ENCODE measurements around the gene PPP1R36.
"Not testable (repeated sequence)": the region's sequence is repeated elsewhere in the genome, so short reads cannot be mapped to it uniquely, and the experiment has no call there.

PPP1R36 gene

GRCh38 chr14:64611358-64612020 lies 61.7 kb downstream of the PPP1R36 start:
- no peak overlapping the region for H3K27ac ChIP-seq (ENCODE audit: low read depth, low read length)
- no peaks in the 10 kb centered on the region for H3K36me3 ChIP-seq (ENCODE audit: control insufficient read depth in 1 of 2, insufficient read depth in 2 of 2, low read length in 2 of 2)
- no peak overlapping the region for H3K4me3 ChIP-seq (ENCODE audit: low read depth in 1 of 2, low read length in 2 of 2)
- H3K4me1 ChIP-seq (ENCODE audit: control insufficient read depth in 1 of 2, insufficient read depth in 2 of 2, low read length in 2 of 2): no peaks in the 10 kb centered on the region
- no peaks in the 10 kb centered on the region for H3K27me3 ChIP-seq (ENCODE audit: control insufficient read depth in 1 of 2, insufficient read depth in 2 of 2, low read length in 2 of 2)
- H3K9ac ChIP-seq (ENCODE audit: low read depth in 1 of 2, low read length in 2 of 2): no peak overlapping the region
- H3K9me3 ChIP-seq (ENCODE audit: control insufficient read depth in 1 of 2, low read length in 2 of 2): no peaks in the 10 kb centered on the region

DNA sequence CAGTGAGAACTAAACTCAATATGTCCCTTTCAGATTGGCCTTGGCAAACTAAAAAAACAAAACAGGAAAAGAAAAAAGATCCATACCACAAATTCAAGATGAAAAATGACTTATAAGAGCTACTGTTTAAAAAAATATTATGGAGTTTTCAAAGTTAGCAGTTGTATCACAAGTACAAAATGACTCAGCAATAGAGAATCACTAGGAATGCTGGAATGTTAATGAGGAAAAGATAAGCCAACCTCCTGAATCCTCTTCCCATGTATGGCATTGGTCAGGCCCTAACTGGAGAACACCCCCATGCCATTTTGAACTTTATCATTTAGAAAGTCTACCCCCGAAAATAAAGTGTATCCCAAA lies 62.2 kb downstream of the PPP1R36 start:
- H3K36me3 ChIP-seq (ENCODE audit: control insufficient read depth in 1 of 2, insufficient read depth in 2 of 2, low read length in 2 of 2): no peaks in the 10 kb centered on the region
- H3K9ac ChIP-seq (ENCODE audit: low read depth in 1 of 2, low read length in 2 of 2): no peak overlapping the region
- H3K4me3 ChIP-seq (ENCODE audit: low read depth in 1 of 2, low read length in 2 of 2): no peak overlapping the region
- no peak overlapping the region for H3K27ac ChIP-seq (ENCODE audit: low read depth, low read length)
- H3K27me3 ChIP-seq (ENCODE audit: control insufficient read depth in 1 of 2, insufficient read depth in 2 of 2, low read length in 2 of 2): no peaks in the 10 kb centered on the region
- H3K4me1 ChIP-seq (ENCODE audit: control insufficient read depth in 1 of 2, insufficient read depth in 2 of 2, low read length in 2 of 2): no peaks in the 10 kb centered on the region
- H3K9me3 ChIP-seq (ENCODE audit: control insufficient read depth in 1 of 2, low read length in 2 of 2): no peaks in the 10 kb centered on the region

DNA sequence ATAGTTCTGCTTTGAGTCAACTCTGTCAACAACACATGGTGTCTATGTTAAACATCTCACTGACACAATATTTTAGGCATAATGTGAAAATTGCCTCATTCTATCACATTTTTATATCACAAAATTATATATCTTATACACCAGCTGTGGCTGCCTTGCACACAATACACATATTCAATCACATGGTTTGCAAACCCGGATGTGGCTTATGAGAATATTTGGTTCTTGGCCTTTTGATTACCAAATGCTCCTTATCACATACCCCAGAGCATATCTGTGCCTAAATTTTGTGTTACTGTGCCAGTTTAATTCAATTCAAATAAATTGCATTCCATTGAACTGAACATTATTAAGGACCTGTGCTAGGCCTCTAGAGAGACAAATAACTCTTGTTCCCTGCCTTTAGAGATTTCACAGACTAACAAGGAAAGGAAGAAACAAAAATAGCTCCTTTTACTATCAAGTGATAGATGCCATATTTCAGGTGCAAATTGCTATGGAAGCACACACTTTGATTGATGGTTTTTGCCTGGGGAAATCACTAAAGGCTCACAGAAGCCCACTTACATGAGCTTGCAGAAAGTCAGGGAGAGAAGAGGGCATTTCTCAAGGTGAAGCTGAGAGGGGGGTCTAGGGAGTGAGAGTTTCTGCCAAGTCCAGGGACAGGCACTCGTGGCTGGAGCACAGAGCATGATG lies 63.4 kb downstream of the PPP1R36 start:
- no peaks in the 10 kb centered on the region for H3K4me1 ChIP-seq (ENCODE audit: control insufficient read depth in 1 of 2, insufficient read depth in 2 of 2, low read length in 2 of 2)
- no peak overlapping the region for H3K27ac ChIP-seq (ENCODE audit: low read depth, low read length)
- no peaks in the 10 kb centered on the region for H3K27me3 ChIP-seq (ENCODE audit: control insufficient read depth in 1 of 2, insufficient read depth in 2 of 2, low read length in 2 of 2)
- H3K36me3 ChIP-seq (ENCODE audit: control insufficient read depth in 1 of 2, insufficient read depth in 2 of 2, low read length in 2 of 2): no peaks in the 10 kb centered on the region
- no peak overlapping the region for H3K4me3 ChIP-seq (ENCODE audit: low read depth in 1 of 2, low read length in 2 of 2)
- no peaks in the 10 kb centered on the region for H3K9me3 ChIP-seq (ENCODE audit: control insufficient read depth in 1 of 2, low read length in 2 of 2)
- no peak overlapping the region for H3K9ac ChIP-seq (ENCODE audit: low read depth in 1 of 2, low read length in 2 of 2)

- Histone ChIP-seq H3K9ac (ENCODE audit: low read depth in 1 of 2, low read length in 2 of 2) (no peak overlapping the region), H3K27ac (ENCODE audit: low read depth, low read length) (no peak overlapping the region), H3K9me3 (ENCODE audit: control insufficient read depth in 1 of 2, low read length in 2 of 2) (no peaks in the 10 kb centered on the region), H3K4me1 (ENCODE audit: control insufficient read depth in 1 of 2, insufficient read depth in 2 of 2, low read length in 2 of 2) (no peaks in the 10 kb centered on the region), H3K4me3 (ENCODE audit: low read depth in 1 of 2, low read length in 2 of 2) (no peak overlapping the region), H3K36me3 (ENCODE audit: control insufficient read depth in 1 of 2, insufficient read depth in 2 of 2, low read length in 2 of 2) (no peaks in the 10 kb centered on the region), H3K27me3 (ENCODE audit: control insufficient read depth in 1 of 2, insufficient read depth in 2 of 2, low read length in 2 of 2) (no peaks in the 10 kb centered on the region)
Measured at GRCh38 chr14:64614166-64614565, 64.4 kb downstream of the PPP1R36 start.

DNA sequence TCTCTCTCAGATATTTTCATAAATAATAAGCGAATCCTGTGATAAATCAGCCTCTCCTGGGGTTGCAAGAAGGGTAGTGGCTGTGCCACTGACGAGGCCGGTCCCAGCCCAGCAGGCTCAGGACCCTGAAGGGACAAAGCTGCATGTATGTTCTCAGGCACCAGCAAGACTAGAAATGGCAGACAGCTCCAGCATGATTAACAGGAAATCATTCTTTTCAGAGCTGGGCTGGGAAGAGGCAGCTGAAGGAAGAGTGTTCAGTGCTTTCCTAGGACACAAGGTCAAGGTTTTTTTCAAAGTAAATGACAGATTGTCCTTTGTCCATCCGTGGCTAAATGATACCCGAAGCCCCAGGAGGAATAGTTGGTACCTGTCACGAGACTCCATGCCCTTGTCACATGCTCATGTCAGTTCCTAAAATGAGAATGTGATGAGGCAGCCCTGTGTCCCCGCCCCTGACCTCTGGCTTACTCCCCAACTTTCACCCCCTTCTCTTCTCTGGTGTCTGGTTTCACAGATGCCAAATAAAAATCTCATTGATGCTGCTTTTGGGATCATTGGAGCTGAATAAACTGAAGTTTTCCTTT lies 65.1 kb downstream of the PPP1R36 start:
- no peaks in the 10 kb centered on the region for H3K36me3 ChIP-seq (ENCODE audit: control insufficient read depth in 1 of 2, insufficient read depth in 2 of 2, low read length in 2 of 2)
- no peaks in the 10 kb centered on the region for H3K4me1 ChIP-seq (ENCODE audit: control insufficient read depth in 1 of 2, insufficient read depth in 2 of 2, low read length in 2 of 2)
- H3K27me3 ChIP-seq (ENCODE audit: control insufficient read depth in 1 of 2, insufficient read depth in 2 of 2, low read length in 2 of 2): no peaks in the 10 kb centered on the region
- H3K9ac ChIP-seq (ENCODE audit: low read depth in 1 of 2, low read length in 2 of 2): no peak overlapping the region
- no peaks in the 10 kb centered on the region for H3K9me3 ChIP-seq (ENCODE audit: control insufficient read depth in 1 of 2, low read length in 2 of 2)
- H3K27ac ChIP-seq (ENCODE audit: low read depth, low read length): no peak overlapping the region
- H3K4me3 ChIP-seq (ENCODE audit: low read depth in 1 of 2, low read length in 2 of 2): no peak overlapping the region

DNA sequence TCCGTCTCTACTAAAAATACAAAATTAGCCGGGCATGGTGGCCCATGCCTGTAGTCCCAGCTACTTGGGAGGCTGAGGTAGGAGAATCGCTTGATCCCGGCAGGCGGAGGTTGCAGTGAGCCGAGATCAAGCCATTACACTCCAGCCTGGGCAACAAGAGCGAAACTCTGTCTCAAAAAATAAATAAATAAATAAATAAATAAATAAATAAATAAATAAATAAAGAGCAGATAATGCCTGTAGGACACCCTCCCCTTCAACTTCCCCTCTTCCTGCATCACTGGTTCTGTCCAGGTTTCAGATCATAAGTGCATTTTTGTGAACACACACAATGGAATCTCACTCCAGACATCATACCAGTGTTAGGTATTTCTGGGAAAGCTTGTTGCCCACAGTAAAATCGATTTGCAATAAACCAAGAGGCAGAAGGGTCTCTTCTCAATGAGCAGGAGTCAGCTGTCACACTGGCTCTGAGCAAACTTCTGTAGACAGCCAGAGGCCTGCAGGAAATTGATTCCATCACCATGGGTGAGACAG lies 68.2 kb downstream of the PPP1R36 start:
- H3K27me3 ChIP-seq (ENCODE audit: control insufficient read depth in 1 of 2, insufficient read depth in 2 of 2, low read length in 2 of 2); H3K4me3 ChIP-seq (ENCODE audit: low read depth in 1 of 2, low read length in 2 of 2); H3K9me3 ChIP-seq (ENCODE audit: control insufficient read depth in 1 of 2, low read length in 2 of 2); H3K27ac ChIP-seq (ENCODE audit: low read depth, low read length); H3K36me3 ChIP-seq (ENCODE audit: control insufficient read depth in 1 of 2, insufficient read depth in 2 of 2, low read length in 2 of 2); H3K9ac ChIP-seq (ENCODE audit: low read depth in 1 of 2, low read length in 2 of 2); H3K4me1 ChIP-seq (ENCODE audit: control insufficient read depth in 1 of 2, insufficient read depth in 2 of 2, low read length in 2 of 2): not testable (repeated sequence)

DNA sequence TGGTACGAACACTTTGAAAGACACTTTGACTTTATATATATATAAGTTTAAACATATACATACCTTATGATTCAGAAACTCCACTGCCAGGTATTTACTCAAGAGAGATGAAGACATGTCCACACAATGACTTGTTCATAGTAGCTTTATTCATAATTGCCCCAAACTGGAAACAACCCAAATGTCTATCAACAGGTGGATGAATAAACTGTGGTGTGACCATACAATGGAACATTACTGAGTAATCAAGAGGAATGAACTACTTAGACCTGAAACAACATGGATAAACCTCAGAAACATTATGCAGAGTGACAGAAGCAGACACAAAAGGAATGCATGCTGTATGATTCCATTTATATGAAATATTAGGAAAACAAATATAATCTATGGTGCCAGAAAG lies 71.1 kb downstream of the PPP1R36 start:
- Histone ChIP-seq H3K4me3 (ENCODE audit: low read depth in 1 of 2, low read length in 2 of 2) (no peak overlapping the region), H3K27me3 (ENCODE audit: control insufficient read depth in 1 of 2, insufficient read depth in 2 of 2, low read length in 2 of 2) (no peaks in the 10 kb centered on the region), H3K9ac (ENCODE audit: low read depth in 1 of 2, low read length in 2 of 2) (no peak overlapping the region), H3K27ac (ENCODE audit: low read depth, low read length) (no peak overlapping the region), H3K4me1 (ENCODE audit: control insufficient read depth in 1 of 2, insufficient read depth in 2 of 2, low read length in 2 of 2) (peaks cover 0 to 4% of the 10 kb centered on the region in 2 donors), H3K9me3 (ENCODE audit: control insufficient read depth in 1 of 2, low read length in 2 of 2) (no peaks in the 10 kb centered on the region), H3K36me3 (ENCODE audit: control insufficient read depth in 1 of 2, insufficient read depth in 2 of 2, low read length in 2 of 2) (no peaks in the 10 kb centered on the region)

GRCh38 chr14:64623554-64624165 lies 73.9 kb downstream of the PPP1R36 start:
- Histone ChIP-seq H3K9me3 (ENCODE audit: control insufficient read depth in 1 of 2, low read length in 2 of 2) (no peaks in the 10 kb centered on the region), H3K36me3 (ENCODE audit: control insufficient read depth in 1 of 2, insufficient read depth in 2 of 2, low read length in 2 of 2) (no peaks in the 10 kb centered on the region), H3K4me3 (ENCODE audit: low read depth in 1 of 2, low read length in 2 of 2) (no peak overlapping the region), H3K27me3 (ENCODE audit: control insufficient read depth in 1 of 2, insufficient read depth in 2 of 2, low read length in 2 of 2) (no peaks in the 10 kb centered on the region), H3K4me1 (ENCODE audit: control insufficient read depth in 1 of 2, insufficient read depth in 2 of 2, low read length in 2 of 2) (peaks cover 0 to 4% of the 10 kb centered on the region in 2 donors), H3K27ac (ENCODE audit: low read depth, low read length) (no peak overlapping the region), H3K9ac (ENCODE audit: low read depth in 1 of 2, low read length in 2 of 2) (no peak overlapping the region)

GRCh38 chr14:64625386-64626232 lies 75.8 kb downstream of the PPP1R36 start:
- no peak overlapping the region for H3K27ac ChIP-seq (ENCODE audit: low read depth, low read length)

More at GRCh38 chr14:64625386-64626232, 75.8 kb downstream of the PPP1R36 start:
- Histone ChIP-seq H3K27me3 (ENCODE audit: control insufficient read depth in 1 of 2, insufficient read depth in 2 of 2, low read length in 2 of 2) (no peaks in the 10 kb centered on the region), H3K36me3 (ENCODE audit: control insufficient read depth in 1 of 2, insufficient read depth in 2 of 2, low read length in 2 of 2) (no peaks in the 10 kb centered on the region), H3K4me3 (ENCODE audit: low read depth in 1 of 2, low read length in 2 of 2) (no peak overlapping the region), H3K9me3 (ENCODE audit: control insufficient read depth in 1 of 2, low read length in 2 of 2) (no peaks in the 10 kb centered on the region), H3K9ac (ENCODE audit: low read depth in 1 of 2, low read length in 2 of 2) (no peak overlapping the region), H3K4me1 (ENCODE audit: control insufficient read depth in 1 of 2, insufficient read depth in 2 of 2, low read length in 2 of 2) (peaks cover 0 to 4% of the 10 kb centered on the region in 2 donors)
